Ovary (tissue), 3 donors: ENCODE data around the gene PSD2.

ENCODE experiments used
- CTCF ChIP-seq, 3 donors: fragments of 450-650 bp in 2 of 3; fragments of 200-600 bp in 1 of 3; IDR thresholded peaks; one replicate each; pipeline versions ENCODE4 v1.5.1 to v1.8.0; 2016 to 2022; ENCODE audit warnings: antibody characterized with exemption in 3 of 3, mild to moderate bottlenecking in 1 of 3
- EP300 ChIP-seq: sonication (generic); formaldehyde crosslinking; IDR thresholded peaks from one replicate; pipeline ENCODE4 v1.6.1; 2017; ENCODE audit warnings: antibody characterized with exemption
- POLR2A ChIP-seq: fragments of 450-650 bp; IDR thresholded peaks from one replicate; pipeline ENCODE4 v1.6.1; 2017; ENCODE audit warnings: antibody characterized with exemption, mild to moderate bottlenecking, moderate library complexity
- donor health status: DM: no; HTN: no; CAD: no.

- no peak for TF ChIP-seq CTCF (IDR thresholded peaks at IDR 0.05)
- TF ChIP-seq EP300, result no peak
- TF ChIP-seq POLR2A, result no peak
These were observed 3.3 kb downstream of the PSD2 start for GRCh38 chr5:139798883-139799282.
